ENCODE measurements around the gene RDM1. TPM values are rescaled to one million over a fixed set of nuclear protein-coding genes. Genes with fewer than 3 reads are reported as not detected.

RDM1 gene
- total RNA-seq, 1 experiment from 2014 or later = 11.7 TPM

GRCh38 chr17:35918665-35919064 lies 11.9 kb downstream of the RDM1 start (continued):
- TF ChIP-seq CTCF (IDR thresholded peaks at IDR 0.05 in 2 of 3, conservative IDR thresholded peaks at IDR 0.05 in 1 of 3; ENCODE audit: borderline replicate concordance in 1 of 3, insufficient read depth in 1 of 3, low read depth in 2 of 3, low read length in 2 of 3) (no peak), POLR2A (IDR thresholded peaks at IDR 0.05; ENCODE audit: borderline replicate concordance, extremely low read depth, insufficient read depth, insufficient read length) (no peak), SP1 (IDR thresholded peaks at IDR 0.05; ENCODE audit: low read depth) (no peak), JUND (IDR thresholded peaks at IDR 0.05) (no peak), ZFX (IDR thresholded peaks at IDR 0.05) (no peak), ELF1 (IDR thresholded peaks at IDR 0.05; ENCODE audit: borderline replicate concordance, low read depth) (no peak)

- CTCF ChIA-PET = no interaction called here
- ATAC-seq = no peak
Measured at GRCh38 chr17:35917519-35918213, 12.9 kb downstream of the RDM1 start.

More at GRCh38 chr17:35917519-35918213, 12.9 kb downstream of the RDM1 start:
- no TSS peak for BruUV-seq (replicated peaks)
- Histone ChIP-seq H3K27me3 (ENCODE audit: insufficient read depth, low read length) (no peaks in the 10 kb centered on the region), H3K36me3 (ENCODE audit: control insufficient read depth in 1 of 2, insufficient read depth in 2 of 2, low read length in 2 of 2) (no peaks in the 10 kb centered on the region; a peak in 1 of 4 replicates), H4K20me1 (ENCODE audit: insufficient read depth) (no peaks in the 10 kb centered on the region), H2AFZ (ENCODE audit: low read depth, low read length, poor library complexity, severe bottlenecking) (no peak overlapping the region), H3K4me3 (replicated peaks in 1 of 2; ENCODE audit: low read depth in 1 of 2, low read length in 2 of 2) (no peak overlapping the region), H3K9ac (ENCODE audit: low read length) (no peak overlapping the region), H3K9me2 (ENCODE audit: insufficient read depth) (no peaks in the 10 kb centered on the region), H3K79me2 (ENCODE audit: insufficient read depth, low read length) (no peaks in the 10 kb centered on the region), H3K4me1 (ENCODE audit: control insufficient read depth in 1 of 2, insufficient read depth in 2 of 2, low read length in 2 of 2) (no peaks in the 10 kb centered on the region), H3K27ac (ENCODE audit: low read depth, low read length) (no peak overlapping the region), H3K4me2 (ENCODE audit: low read length) (no peak overlapping the region), H3K9me3 (ENCODE audit: control insufficient read depth in 1 of 2, insufficient read depth in 1 of 2, low read depth in 1 of 2, low read length in 2 of 2) (no peaks in the 10 kb centered on the region)
- TF ChIP-seq CEBPB (IDR thresholded peaks at IDR 0.05; ENCODE audit: low read depth) = no peak
- TF ChIP-seq SP1 (IDR thresholded peaks at IDR 0.05; ENCODE audit: low read depth) = no peak
- TF ChIP-seq YY1 (IDR thresholded peaks at IDR 0.05; ENCODE audit: extremely low read depth, insufficient replicate concordance, low read depth, low read length) = no peak
- TF ChIP-seq CTCF (IDR thresholded peaks at IDR 0.05 in 2 of 3, conservative IDR thresholded peaks at IDR 0.05 in 1 of 3; ENCODE audit: borderline replicate concordance in 1 of 3, insufficient read depth in 1 of 3, low read depth in 2 of 3, low read length in 2 of 3) = no peak
- no peak for TF ChIP-seq POLR2AphosphoS5 (IDR thresholded peaks at IDR 0.05; ENCODE audit: low read depth, low read length)
- no peak for TF ChIP-seq EGR1 (IDR thresholded peaks at IDR 0.05; ENCODE audit: low read depth)
- TF ChIP-seq EZH2phosphoT487 (IDR thresholded peaks at IDR 0.05; ENCODE audit: borderline replicate concordance) = no peak
- TF ChIP-seq SIN3A (IDR thresholded peaks at IDR 0.05; ENCODE audit: low read depth) = no peak
- TF ChIP-seq ATF3 (IDR thresholded peaks at IDR 0.05) = no peak
- TF ChIP-seq JUND (IDR thresholded peaks at IDR 0.05) = no peak
- TF ChIP-seq REST (IDR thresholded peaks at IDR 0.05; ENCODE audit: low read depth) = no peak
- TF ChIP-seq TCF7L2 (IDR thresholded peaks at IDR 0.05; ENCODE audit: borderline replicate concordance, extremely low read depth, insufficient read depth, insufficient read length) = no peak
- TF ChIP-seq ZFX (IDR thresholded peaks at IDR 0.05) = no peak
- ChIA-PET POLR2A (no interaction called here), RAD21 (ENCODE audit: low non-redundant PET in 1 of 2, low total read pairs in 2 of 2, uncharacterized antibody in 2 of 2, unreplicated experiment in 2 of 2) (no interaction called here)
- DNase-seq (ENCODE audit: low read depth, low spot score) = no peak
- intact Hi-C loops (cut with micrococcal nuclease) = no loop called here
